GM19239 (cell line): ENCODE results near the gene CDH24.

Source experiments
- DNase-seq: peaks from one replicate; pipeline ENCODE4 v3.0.0; 2011; ENCODE audit warnings: low spot score; ENCODE audit not compliant: insufficient read length
- FAIRE-seq: peaks from 2 replicates; lab custom pipeline; 2011; peaks lifted over from hg19 to GRCh38; lab: Jason Lieb, UNC

CDH24 gene, protein sequence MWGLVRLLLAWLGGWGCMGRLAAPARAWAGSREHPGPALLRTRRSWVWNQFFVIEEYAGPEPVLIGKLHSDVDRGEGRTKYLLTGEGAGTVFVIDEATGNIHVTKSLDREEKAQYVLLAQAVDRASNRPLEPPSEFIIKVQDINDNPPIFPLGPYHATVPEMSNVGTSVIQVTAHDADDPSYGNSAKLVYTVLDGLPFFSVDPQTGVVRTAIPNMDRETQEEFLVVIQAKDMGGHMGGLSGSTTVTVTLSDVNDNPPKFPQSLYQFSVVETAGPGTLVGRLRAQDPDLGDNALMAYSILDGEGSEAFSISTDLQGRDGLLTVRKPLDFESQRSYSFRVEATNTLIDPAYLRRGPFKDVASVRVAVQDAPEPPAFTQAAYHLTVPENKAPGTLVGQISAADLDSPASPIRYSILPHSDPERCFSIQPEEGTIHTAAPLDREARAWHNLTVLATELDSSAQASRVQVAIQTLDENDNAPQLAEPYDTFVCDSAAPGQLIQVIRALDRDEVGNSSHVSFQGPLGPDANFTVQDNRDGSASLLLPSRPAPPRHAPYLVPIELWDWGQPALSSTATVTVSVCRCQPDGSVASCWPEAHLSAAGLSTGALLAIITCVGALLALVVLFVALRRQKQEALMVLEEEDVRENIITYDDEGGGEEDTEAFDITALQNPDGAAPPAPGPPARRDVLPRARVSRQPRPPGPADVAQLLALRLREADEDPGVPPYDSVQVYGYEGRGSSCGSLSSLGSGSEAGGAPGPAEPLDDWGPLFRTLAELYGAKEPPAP

GRCh38 chr14:23056956-23057756 lies at the start of gene CDH24:
Gene CDH24, minus strand, starts transcription at chr14:23057520. Its CDS starts 1,787 bp downstream, at chr14:23055733.
- peak; percentile 92 for DNase-seq
- FAIRE-seq = no peak

DNA sequence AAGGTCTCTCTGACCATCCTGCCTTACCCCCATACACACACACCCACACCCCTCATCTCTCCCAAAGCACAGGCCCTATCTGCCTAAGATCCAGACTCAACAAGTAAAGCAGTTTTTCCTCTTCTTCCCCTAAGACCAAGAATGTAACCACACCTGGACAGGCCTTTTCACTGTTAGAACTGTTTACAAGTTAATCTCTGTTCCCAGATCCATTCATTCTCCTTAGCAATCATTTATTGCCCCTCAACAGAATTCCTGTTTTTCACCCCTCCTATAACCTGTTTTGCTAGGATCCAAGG lies 49.4 kb upstream of the CDH24 start:
- DNase-seq = no peak
- FAIRE-seq = no peak

GRCh38 chr14:23105348-23105824 lies 48.1 kb upstream of the CDH24 start:
- FAIRE-seq = no peak
- no peak for DNase-seq

DNA sequence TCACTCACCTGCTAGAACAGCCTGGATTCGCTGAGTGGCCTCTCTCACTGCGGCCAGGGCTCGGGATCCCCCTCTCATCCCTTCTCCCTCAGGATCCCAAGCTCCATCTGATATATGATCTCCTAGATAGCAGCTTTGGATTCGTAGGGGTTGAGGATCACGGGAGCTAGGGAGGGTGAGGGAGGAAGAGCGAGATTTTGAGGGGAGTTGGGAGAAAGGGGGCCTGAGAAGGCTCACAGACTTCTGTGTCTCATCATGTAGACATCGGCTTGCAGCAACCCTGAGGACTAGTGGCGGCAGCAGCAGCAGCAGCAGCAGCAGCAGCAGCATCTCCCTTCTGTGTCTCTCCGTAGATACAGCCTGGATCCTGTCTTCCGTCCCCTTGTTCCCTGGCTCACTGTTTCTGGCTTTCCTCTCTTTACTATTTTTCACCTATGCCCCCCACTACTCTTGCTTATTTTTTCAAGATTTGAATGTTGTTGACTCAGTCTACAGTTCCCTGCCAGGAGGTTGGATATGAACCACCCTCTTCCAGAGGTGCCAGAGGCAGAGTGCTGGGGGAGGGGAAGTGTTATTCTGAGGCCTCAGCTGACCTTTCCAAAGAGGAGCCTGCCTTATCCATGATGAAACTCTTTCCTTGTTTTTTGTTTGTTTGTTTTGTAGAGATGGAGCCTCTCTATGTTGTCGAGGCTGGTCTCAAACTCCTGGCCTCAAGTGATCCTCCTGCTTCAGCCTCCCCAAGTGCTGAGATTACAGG lies 47.4 kb upstream of the CDH24 start, which contains the start of gene CIROP:
Gene CIROP, minus strand, starts transcription at position 399 of the 757 bp plus-strand sequence. Its CDS starts 69 bp downstream, at position 330.
- no peak for FAIRE-seq
- no peak for DNase-seq

- DNase-seq = no peak
- no peak for FAIRE-seq
Measured at GRCh38 chr14:23104070-23104590, 46.8 kb upstream of the CDH24 start.

DNA sequence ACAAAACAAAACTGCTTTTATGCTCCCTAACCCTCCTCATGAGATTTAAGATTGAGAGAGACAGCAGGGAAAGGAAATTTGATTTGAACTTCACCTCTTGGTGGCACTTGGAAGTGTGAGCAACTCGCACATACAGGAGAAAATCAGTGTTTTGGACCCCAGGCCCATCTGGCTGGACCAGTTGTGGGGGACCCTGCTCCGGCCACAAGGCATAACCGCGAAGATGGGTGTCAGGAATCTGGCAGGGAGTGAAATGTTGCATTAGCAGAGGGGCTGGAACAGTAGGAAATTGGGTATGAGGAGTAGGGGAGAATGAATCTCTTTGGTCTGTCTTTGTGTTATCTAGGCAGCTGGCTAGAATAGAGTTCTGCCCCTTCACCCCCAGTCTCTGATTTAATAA lies 46.3 kb upstream of the CDH24 start:
- FAIRE-seq (no peak), DNase-seq (no peak)

- DNase-seq = no peak
Measured at GRCh38 chr14:23102801-23103200, 45.5 kb upstream of the CDH24 start.

DNA sequence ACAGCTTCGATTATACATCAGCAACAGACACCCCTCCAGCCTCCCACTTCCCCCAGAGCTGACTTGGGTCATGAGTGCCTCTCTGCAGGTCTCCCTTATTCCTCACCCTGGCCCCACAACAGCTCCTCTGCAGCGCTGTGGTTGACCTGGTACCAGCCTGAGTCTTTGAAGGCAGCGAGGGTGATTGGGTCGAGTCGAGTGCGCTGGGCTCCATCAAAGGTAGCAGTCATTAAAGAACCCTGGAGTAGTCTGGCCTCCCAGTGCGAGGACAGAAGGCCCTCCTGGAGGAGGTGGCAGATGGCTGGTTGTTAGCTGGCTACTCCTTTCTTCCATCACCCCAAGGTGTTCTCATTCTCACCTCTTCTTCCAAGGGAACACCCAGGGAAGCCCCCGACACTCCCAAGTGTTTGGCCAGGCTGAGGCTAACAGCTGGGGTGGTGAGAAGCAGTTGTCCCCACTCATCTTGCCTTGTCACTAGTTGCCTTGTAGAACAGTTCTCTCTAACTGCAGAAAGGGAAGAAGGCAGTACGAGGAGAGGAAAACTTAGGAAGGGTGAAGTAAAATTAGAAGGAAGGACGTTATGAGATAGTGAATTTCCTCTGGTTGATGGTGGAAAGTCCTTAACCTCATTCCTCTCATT lies 44.8 kb upstream of the CDH24 start:
- no peak for DNase-seq
- FAIRE-seq = no peak

More at GRCh38 chr14:23102801-23103200, 45.5 kb upstream of the CDH24 start:
- no peak for FAIRE-seq

DNA sequence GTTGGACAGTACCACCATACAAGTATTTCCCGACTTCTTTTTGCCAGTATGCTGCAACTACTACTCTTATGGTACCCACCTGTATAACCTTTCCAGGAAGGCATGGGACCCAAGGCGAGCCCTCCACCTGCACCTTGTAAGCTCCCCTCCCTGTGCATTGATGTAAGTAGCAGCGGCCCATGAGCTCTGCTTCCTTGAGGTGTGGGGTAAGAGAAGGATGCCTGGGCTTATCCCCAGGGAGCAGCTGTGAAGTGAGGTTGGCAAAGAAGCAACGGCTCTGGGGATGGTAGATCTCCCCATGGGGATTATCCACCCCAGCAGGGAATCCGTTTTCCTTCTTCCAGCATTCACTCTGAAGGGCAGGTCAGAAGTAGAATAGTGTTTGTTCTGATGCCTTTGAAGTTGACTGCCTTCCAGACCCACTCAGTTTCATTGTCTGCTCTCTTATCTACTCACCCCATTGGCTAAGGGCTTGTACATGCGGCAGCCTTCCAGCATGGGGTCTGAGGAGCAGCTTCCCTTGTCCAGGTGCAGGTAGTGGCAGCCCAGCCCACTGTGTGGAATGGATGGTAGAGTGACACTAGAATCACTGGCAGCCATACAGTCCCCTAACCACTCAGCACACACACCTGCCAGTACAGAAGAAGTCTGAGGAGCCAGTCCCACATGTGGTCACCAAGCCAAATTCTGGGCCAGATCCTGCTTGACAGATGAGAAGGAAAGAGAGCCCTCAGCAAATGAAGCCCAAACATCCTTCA lies 44.1 kb upstream of the CDH24 start:
- FAIRE-seq (no peak), DNase-seq (no peak)

DNA sequence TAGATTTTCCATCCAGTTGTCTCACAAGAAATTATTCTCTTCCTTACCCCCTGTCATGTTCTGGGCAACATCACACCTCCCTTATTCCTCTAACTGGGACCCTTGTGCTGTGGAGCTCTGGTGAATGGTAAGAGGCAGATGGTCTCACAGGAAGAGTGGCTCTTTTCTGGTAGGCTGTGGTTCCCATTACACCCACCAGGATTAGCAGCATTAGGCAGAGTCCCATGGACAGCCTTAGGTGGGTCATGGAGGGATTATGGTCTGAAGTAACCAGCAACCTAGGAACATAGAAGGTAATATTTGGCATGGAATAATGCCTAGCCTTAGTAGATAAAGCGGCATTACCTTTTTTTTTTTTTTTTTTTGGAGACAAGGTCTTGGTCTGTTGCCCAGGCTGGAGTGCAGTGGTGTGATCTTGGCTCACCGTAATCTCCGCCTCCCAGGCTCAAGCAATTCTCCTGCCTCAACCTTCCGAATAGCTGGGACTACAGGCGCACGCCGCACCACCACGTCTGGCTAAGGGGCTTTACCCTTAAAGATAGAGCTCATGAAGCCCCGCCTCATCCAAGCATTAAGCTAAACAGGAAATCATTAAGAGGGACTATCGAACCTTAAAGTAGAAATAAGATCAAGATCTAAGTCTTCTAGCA lies 42.0 kb upstream of the CDH24 start:
- no peak for FAIRE-seq
- no peak for DNase-seq

- DNase-seq (no peak), FAIRE-seq (no peak)
Measured at GRCh38 chr14:23097786-23098185, 40.5 kb upstream of the CDH24 start.

GRCh38 chr14:23095196-23096108 lies 38.1 kb upstream of the CDH24 start, which contains the start of gene C14orf119:
Gene C14orf119, plus strand, starts transcription at chr14:23095505. Its CDS starts 2,154 bp downstream, at chr14:23097659.
- DNase-seq = peak; percentile 86
- peak; percentile 98 for FAIRE-seq

DNA sequence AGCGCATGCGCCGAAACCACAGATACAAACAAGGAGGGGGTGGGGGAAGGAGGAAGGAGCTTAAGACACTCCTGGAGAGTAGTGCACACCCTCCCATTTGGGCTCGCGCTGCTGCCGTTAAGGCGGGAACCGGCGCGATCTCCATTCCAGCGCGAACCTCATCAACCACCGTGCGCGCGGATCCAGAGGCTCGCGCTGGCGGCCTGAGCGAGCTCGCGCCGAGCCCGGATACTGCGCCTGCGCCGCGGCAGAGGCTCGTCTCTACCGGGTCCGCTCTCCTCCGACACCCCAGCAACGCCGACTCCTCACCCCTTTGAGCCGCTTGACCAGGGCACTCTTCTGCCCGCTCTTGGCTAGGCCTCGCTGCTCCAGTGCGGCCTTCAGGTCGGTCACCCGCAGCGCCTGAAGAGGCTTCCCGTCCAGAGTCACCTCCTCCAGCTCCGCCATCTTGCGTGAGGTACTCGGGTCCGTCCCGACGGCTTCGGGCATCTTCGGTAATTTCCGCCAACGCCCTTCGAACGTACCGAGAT lies 37.4 kb upstream of the CDH24 start, which contains the start of gene ACIN1:
Gene ACIN1, minus strand, starts transcription at position 471 of the 530 bp plus-strand sequence. Its CDS starts 24 bp downstream, at position 447.
- DNase-seq = no peak
- no peak for FAIRE-seq

- FAIRE-seq = peak; percentile 75
- peak; percentile 61 for DNase-seq
Measured at GRCh38 chr14:23093991-23094665, 36.8 kb upstream of the CDH24 start.

- FAIRE-seq (no peak), DNase-seq (no peak)
Measured at GRCh38 chr14:23093526-23093925, 36.2 kb upstream of the CDH24 start.

- FAIRE-seq = no peak
- no peak for DNase-seq
Measured at GRCh38 chr14:23093104-23093503, 35.8 kb upstream of the CDH24 start.
